ENCODE data around the gene MTMR8.
"Not testable (repeated sequence)": the region's sequence is repeated elsewhere in the genome, so short reads cannot be mapped to it uniquely, and the experiment has no call there.

The MTMR8 gene

GRCh38 chrX:64394874-64395567 is at the start of gene MTMR8:
MTMR8 (minus strand) TSS chrX:64395452; CDS start chrX:64395363, 89 bp downstream.
- no peak for DNase-seq (ENCODE audit: low read depth)

DNA sequence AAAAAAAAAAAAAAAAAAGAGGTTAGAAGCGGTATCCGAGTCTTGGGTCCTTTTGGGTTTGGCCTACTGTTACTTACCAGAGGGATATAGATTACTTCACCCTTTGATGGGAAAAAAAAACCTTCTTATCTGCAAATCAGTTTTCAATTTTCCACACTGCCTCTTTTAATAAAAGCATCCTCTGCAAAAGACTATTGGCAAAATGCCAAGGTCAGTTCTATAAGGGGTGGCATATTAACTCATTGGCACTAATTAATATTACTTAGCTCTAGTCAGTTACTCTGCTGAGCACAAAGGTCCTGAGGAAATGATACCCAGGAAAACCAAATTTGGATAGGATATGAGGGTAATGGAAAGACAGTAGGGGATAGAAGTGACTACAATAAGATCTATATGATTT is 44.3 kb upstream of the MTMR8 start:
- no peak for DNase-seq (ENCODE audit: low read depth)

DNA sequence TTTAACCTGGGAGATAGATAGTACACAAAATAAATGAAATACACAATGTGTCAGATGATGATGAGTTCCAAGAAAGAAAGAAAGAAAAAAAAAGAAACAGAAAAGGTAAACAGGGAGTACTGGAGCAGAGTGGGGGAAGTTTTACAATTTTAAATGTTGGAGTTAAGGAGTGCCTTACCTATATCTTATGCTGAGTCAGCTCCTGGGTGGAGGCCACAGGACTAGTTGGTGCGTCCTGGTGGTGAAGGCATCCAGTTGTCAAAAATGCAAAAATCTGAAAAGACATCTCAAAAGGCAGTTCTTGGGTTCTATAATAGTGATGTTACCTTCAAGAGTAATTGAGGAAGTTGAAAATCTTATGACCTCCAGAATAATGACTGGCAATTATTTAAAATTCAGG is 42.4 kb upstream of the MTMR8 start:
- DNase-seq (ENCODE audit: low read depth), result no peak

DNA sequence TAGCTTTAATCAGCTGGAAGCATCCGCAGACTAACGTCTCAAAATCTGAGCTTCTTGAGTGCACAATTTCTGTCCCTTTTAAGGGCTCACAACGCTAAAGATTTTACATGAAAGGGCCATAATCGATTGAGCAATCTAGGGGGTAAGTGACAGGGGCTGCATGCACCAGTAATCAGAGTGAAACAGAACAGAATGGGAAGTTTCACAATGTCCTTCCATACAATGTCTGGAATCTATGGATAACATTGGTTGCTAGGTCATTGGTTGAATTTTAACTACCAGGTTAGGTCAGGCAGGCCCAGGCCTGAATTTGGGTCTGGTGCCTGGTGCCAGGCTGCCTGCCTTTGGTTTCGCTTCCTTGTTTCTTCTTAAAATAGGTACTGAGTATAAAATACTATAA is 42.0 kb upstream of the MTMR8 start:
- no peak for DNase-seq (ENCODE audit: low read depth)

- no peak for DNase-seq (ENCODE audit: low read depth)
Observed at GRCh38 chrX:64428371-64428770, 33.1 kb upstream of the MTMR8 start.

GRCh38 chrX:64427787-64428186 is 32.5 kb upstream of the MTMR8 start:
- DNase-seq (ENCODE audit: low read depth), result no peak

- no peak for DNase-seq (ENCODE audit: low read depth)
Observed at GRCh38 chrX:64427281-64427680, 32.0 kb upstream of the MTMR8 start.

DNA sequence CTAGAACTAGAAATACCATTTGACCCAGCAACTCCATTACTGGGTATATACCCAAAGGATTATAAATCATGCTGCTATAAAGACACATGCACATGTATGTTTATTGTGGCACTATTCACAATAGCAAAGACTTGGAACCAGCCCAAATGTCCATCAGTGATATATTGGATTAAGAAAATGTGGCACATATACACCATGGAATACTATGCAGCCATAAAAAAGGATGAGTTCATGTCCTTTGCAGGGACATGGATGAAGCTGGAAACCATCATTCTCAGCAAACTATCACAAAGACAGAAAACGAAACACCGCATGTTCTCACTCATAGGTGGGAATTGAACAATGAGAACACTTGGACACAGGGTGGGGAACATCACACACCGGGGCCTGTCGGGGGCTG is 14.5 kb upstream of the MTMR8 start:
- DNase-seq (ENCODE audit: low read depth), result not testable (repeated sequence)

GRCh38 chrX:64398088-64398487 is 2.8 kb upstream of the MTMR8 start:
- no peak for DNase-seq (ENCODE audit: low read depth)

DNA sequence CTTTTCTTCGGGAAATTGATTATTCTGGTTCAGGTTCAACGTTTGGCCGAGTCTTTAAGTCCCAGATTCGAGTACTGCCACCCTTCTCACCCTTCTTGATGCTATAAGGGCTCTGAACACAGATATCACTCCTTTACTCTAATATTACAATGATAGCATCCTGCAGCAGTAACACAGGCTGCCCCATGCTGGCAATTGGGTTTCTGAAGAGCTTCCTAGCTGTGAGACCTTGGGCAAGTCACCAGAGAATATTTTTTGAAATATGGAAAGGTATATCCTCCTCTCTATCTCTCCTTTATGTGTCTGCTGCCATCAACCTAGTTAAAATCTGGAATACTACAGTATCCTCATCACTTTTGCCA is 297 bp upstream of the MTMR8 start:
- no peak for DNase-seq (ENCODE audit: low read depth)

- DNase-seq (ENCODE audit: low read depth), result no peak
Observed at GRCh38 chrX:64394059-64394873, 986 bp downstream of the MTMR8 start.

- DNase-seq (ENCODE audit: low read depth), result no peak
Observed at GRCh38 chrX:64389489-64389888, 5.8 kb downstream of the MTMR8 start.

- DNase-seq (ENCODE audit: low read depth), result not testable (repeated sequence)
Observed at GRCh38 chrX:64380789-64381188, 14.5 kb downstream of the MTMR8 start.

DNA sequence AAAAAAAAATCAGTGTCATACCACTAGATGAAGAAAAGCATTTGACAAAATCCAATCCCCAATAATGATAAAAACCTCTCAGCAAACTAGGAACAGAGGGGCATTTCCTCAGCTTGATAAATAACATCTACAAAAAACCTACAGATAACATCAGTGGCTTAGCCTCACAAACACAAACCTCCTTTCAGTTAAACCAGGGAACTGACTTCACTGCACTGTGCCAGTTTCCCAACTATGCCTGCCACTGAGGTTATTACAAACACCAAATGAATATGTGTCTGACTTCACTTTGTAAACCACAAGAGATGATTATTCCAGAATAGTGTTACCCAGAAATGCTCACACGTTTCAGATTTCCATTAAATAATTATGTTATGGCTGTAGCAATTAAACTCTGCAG is 15.3 kb downstream of the MTMR8 start:
- DNase-seq (ENCODE audit: low read depth), result no peak

DNA sequence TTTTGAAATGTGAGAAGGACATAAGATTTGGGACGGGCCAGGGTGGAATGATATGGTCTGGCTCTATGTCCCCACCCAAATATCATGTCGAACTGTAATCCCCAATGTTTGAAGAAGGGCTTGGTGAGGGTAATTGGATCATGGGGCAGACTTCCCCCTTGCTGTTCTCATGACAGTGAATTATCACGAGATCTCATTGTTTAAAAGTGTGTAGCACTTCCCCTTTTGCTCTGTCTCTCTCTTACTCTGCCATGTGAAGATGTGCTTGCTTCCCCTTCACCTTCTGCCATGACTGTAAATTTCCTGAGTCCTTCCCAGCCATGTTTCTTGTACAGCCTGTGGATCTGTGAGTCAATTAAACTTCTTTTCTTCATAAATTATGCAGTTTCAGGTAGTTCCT is 17.5 kb downstream of the MTMR8 start:
- no peak for DNase-seq (ENCODE audit: low read depth)

GRCh38 chrX:64352081-64352480 is 43.2 kb downstream of the MTMR8 start:
- DNase-seq (ENCODE audit: low read depth), result no peak

- DNase-seq (ENCODE audit: low read depth), result no peak
Observed at GRCh38 chrX:64350521-64350920, 44.7 kb downstream of the MTMR8 start.

GRCh38 chrX:64350047-64350446 is 45.2 kb downstream of the MTMR8 start:
- no peak for DNase-seq (ENCODE audit: low read depth)

GRCh38 chrX:64342811-64343210 is 52.4 kb downstream of the MTMR8 start:
- no peak for DNase-seq (ENCODE audit: low read depth)

GRCh38 chrX:64338296-64338695 is 57.0 kb downstream of the MTMR8 start:
- no peak for DNase-seq (ENCODE audit: low read depth)

DNA sequence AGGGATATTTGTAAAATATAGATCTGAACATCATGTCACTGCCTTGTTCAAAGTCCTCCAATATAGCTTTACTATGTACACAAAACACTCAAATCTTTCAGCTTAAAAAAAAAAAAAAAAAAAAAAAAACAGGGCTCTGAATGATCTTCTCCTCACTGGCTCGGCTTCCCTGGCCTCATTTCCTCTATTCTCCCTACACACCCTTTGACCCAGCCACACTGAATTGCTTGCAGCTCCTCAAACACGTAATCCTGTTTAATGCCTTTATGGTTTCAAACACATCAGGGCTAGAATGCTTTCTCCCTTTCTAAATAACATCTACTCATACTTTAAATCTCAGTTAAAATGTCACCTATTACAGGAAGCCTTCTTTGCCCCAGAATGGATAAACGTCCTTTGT is 60.8 kb downstream of the MTMR8 start:
- no peak for DNase-seq (ENCODE audit: low read depth)

DNA sequence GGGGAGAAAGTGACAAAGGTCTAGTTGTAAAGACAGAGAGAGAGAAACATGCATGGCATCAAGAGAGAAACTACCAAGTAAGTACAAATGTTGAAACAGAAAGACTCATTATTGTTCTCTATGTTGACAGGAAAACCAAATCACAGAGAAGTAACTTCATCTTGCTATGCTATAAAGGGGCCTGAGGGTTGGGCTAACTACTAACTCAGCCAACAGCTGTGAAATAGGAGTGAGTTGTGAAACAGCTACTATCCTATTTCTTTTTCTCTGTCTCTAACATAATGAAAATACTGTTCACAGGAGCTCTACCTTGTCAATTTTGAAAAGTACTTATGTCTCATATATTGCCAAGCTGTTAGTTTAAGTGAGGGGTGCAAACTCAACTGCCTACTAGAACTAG is 65.0 kb downstream of the MTMR8 start:
- DNase-seq (ENCODE audit: low read depth), result no peak

DNA sequence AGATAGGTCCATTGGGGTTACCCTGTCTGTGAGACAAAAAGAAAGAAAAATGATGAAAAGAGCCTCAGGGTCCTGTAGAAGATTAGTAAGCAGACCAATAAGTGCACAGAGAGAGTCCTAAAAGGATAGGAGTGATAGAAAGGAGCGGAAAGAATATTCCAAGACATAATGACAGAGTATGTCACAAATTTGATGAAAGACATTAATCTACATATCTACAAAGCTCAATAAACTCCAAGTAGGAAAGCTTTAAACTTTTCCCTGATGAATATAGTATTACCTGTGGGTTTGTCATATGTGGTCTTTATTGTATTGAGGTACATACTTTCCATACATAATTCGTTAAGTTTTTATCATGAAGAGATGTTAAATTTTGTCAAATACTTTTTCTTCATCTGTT is 73.7 kb downstream of the MTMR8 start:
- no peak for DNase-seq (ENCODE audit: low read depth)

- no peak for DNase-seq (ENCODE audit: low read depth)
Observed at GRCh38 chrX:64313624-64314023, 81.6 kb downstream of the MTMR8 start.

Data from CMK (cell line).